ENCODE data around the gene EPHA4.

DNA sequence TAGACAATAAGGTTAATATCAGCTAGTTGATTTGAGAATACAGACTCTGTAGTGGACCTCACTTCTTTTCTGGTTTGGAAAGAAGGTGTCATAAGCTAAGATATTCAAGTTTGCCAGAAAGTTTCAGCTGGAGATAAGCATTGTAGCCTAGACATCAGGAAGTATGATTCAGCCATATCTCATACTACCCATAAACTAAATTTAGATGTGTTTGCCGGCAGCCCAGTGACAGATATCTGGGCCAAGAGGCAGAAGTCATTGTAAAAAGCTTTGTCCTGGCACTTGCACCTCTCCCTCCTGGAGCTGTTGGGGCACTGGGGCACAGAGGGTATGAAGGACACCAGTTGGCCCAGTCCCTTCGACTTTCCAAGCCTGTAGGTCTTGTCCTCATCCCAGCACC, 128.0 kb downstream of the EPHA4 start:
- TF ChIP-seq, protein P1, sequence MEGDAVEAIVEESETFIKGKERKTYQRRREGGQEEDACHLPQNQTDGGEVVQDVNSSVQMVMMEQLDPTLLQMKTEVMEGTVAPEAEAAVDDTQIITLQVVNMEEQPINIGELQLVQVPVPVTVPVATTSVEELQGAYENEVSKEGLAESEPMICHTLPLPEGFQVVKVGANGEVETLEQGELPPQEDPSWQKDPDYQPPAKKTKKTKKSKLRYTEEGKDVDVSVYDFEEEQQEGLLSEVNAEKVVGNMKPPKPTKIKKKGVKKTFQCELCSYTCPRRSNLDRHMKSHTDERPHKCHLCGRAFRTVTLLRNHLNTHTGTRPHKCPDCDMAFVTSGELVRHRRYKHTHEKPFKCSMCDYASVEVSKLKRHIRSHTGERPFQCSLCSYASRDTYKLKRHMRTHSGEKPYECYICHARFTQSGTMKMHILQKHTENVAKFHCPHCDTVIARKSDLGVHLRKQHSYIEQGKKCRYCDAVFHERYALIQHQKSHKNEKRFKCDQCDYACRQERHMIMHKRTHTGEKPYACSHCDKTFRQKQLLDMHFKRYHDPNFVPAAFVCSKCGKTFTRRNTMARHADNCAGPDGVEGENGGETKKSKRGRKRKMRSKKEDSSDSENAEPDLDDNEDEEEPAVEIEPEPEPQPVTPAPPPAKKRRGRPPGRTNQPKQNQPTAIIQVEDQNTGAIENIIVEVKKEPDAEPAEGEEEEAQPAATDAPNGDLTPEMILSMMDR (IDR thresholded peaks at IDR 0.05; ENCODE audit: borderline replicate concordance, extremely low read depth, low read length, poor library complexity, severe bottlenecking): no peak
- TF ChIP-seq EZH2 (IDR thresholded peaks at IDR 0.05; ENCODE audit: borderline replicate concordance, low read depth, low read length, severe bottlenecking): no peak
